Thyroid gland (tissue), 4 donors: Measurements from ENCODE around the gene GPR15LG.

Experiments
- POLR2A ChIP-seq, 2 donors: fragments of 450-650 bp; IDR thresholded peaks; one replicate each; pipeline ENCODE4 v1.6.1; 2017; ENCODE audit warnings: antibody characterized with exemption in 2 of 2, mild to moderate bottlenecking in 2 of 2, moderate library complexity in 1 of 2
- TF ChIP-seq, protein P1 (sequence below), 6 experiments: fragments of 200-600 bp in 3 of 6; fragments of 450-650 bp in 3 of 6; sonication (generic) in 3 of 6; IDR thresholded peaks; one replicate each; pipeline ENCODE4 v1.5.1; 2016 to 2019; ENCODE audit warnings: antibody characterized with exemption in 6 of 6, mild to moderate bottlenecking in 2 of 6, inconsistent platforms in 1 of 6, moderate library complexity in 1 of 6

DNA sequence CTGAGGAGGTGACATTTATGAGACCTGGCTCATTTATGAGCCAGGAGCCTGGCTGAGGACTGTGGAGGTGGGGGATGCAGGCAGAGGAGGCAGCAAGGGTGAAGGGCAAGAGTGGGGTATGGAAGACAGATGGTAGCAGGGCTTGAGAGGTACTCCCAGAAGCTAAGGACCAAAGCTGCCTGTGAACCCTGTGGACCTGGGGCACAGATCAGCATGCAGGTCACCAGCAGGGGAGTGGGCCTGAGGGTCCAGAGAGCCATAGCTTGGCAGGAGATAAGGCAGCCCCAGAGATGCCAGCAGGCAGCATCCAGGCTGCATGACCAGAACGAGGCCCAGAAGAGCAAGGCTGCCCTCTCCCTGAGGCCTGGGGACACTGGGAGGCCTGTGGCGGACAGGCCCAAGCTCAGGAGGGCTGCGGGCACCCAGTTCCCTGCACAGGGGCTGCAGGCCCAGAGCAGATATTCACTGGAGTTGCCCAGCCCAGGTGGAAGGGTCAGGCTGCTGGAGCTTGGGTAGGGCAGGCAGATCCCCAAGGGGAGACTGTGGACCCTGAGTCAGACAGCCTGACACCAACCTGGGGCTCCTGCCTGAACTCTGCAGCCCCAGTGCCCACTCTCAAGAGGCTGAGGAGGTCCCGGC is 3.4 kb downstream of the GPR15LG start:
- TF ChIP-seq, protein P1, sequence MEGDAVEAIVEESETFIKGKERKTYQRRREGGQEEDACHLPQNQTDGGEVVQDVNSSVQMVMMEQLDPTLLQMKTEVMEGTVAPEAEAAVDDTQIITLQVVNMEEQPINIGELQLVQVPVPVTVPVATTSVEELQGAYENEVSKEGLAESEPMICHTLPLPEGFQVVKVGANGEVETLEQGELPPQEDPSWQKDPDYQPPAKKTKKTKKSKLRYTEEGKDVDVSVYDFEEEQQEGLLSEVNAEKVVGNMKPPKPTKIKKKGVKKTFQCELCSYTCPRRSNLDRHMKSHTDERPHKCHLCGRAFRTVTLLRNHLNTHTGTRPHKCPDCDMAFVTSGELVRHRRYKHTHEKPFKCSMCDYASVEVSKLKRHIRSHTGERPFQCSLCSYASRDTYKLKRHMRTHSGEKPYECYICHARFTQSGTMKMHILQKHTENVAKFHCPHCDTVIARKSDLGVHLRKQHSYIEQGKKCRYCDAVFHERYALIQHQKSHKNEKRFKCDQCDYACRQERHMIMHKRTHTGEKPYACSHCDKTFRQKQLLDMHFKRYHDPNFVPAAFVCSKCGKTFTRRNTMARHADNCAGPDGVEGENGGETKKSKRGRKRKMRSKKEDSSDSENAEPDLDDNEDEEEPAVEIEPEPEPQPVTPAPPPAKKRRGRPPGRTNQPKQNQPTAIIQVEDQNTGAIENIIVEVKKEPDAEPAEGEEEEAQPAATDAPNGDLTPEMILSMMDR (IDR thresholded peaks at IDR 0.05) = no peak
- no peak for TF ChIP-seq POLR2A (IDR thresholded peaks at IDR 0.05)
